GM10266 (cell line): Measurements from ENCODE around the gene PGS1.

Experiments
- DNase-seq: peaks from one replicate; pipeline ENCODE4 v3.0.0; 2012; ENCODE audit errors: extremely low spot score
- CTCF ChIP-seq: IDR thresholded peaks from 2 replicates; pipeline ENCODE4 v1.5.1; 2012; ENCODE audit warnings: mild to moderate bottlenecking, low read depth; ENCODE audit not compliant: control insufficient read depth, insufficient read depth; ENCODE audit errors: missing control alignments

PGS1 gene

GRCh38 chr17:78383725-78384471, 5.4 kb downstream of the PGS1 start:
- no peak for TF ChIP-seq CTCF
- peak; percentile 70 for DNase-seq

GRCh38 chr17:78384479-78385175, 6.2 kb downstream of the PGS1 start:
- TF ChIP-seq CTCF = no peak
- DNase-seq = no peak

- no peak for TF ChIP-seq CTCF
- DNase-seq = peak; percentile 61
Observed at GRCh38 chr17:78387977-78388941, 9.8 kb downstream of the PGS1 start.

- no peak for DNase-seq
- no peak for TF ChIP-seq CTCF
Observed at GRCh38 chr17:78390241-78391050, 12.0 kb downstream of the PGS1 start.

GRCh38 chr17:78391051-78391431, 12.6 kb downstream of the PGS1 start:
- no peak for TF ChIP-seq CTCF
- DNase-seq = no peak

GRCh38 chr17:78391843-78392242, 13.4 kb downstream of the PGS1 start:
- TF ChIP-seq CTCF = no peak
- no peak for DNase-seq
